B cell (primary cell): ENCODE measurements around the gene LSS. TPM values are rescaled to one million over a fixed set of nuclear protein-coding genes. Genes with fewer than 3 reads are reported as not detected.

Source experiments
- ATAC-seq: fragments of 200-7000 bp; cut with Tn5 transposase; one replicate; pipeline ENCODE4 v1.10.0; 2021; ENCODE audit warnings: low read depth, mild to moderate bottlenecking, moderate number of reproducible peaks, moderate library complexity
- CTCF ChIA-PET: fragments of 350-600 bp; sonication (Branson Sonifier 250); formaldehyde crosslinking; loops from one replicate; lab custom pipeline; 2021; ENCODE audit warnings: antibody characterized with exemption, inconsistent platforms; lab: Charles Lee
- POLR2A ChIA-PET: fragments of 350-600 bp; sonication (Branson Sonifier 250); formaldehyde crosslinking; loops from one replicate; lab custom pipeline; 2021; ENCODE audit warnings: antibody characterized with exemption; lab: Charles Lee
- DNase-seq: peaks from one replicate; pipeline ENCODE4 v3.0.0; 2013
- H2AFZ ChIP-seq: 2 replicates; pipeline ENCODE4 v1.6.1; 2012; ENCODE audit warnings: mild to moderate bottlenecking, low read depth, low read length; ENCODE audit not compliant: insufficient read depth, poor library complexity, severe bottlenecking
- H3K27ac ChIP-seq, 2 donors: 1 replicate in 1 of 2; 2 replicates in 1 of 2; pipeline ENCODE4 v1.5.1; 2012 to 2013; ENCODE audit warnings: low read length in 2 of 2, mild to moderate bottlenecking in 2 of 2, moderate library complexity in 1 of 2
- H3K27me3 ChIP-seq, 4 experiments: fragments of 200-600 bp in 1 of 4; sonication (generic) in 1 of 4; replicated peaks in 1 of 4; 1 replicate in 2 of 4; 2 replicates in 2 of 4; pipeline versions ENCODE4 v1.6.1 to v1.7.0; 2013 to 2016; ENCODE audit warnings: low read length in 3 of 4, mild to moderate bottlenecking in 2 of 4, mixed read lengths in 1 of 4, moderate library complexity in 1 of 4; ENCODE audit not compliant: insufficient read depth in 4 of 4, control insufficient read depth in 3 of 4; ENCODE audit errors: control extremely low read depth in 1 of 4
- H3K36me3 ChIP-seq, 2 experiments: replicated peaks in 1 of 2; 1 replicate in 1 of 2; 2 replicates in 1 of 2; pipeline versions ENCODE4 v1.6.1 to v1.7.1; 2013; ENCODE audit warnings: low read length in 1 of 2; ENCODE audit not compliant: insufficient read depth in 2 of 2, control insufficient read depth in 1 of 2; ENCODE audit errors: control extremely low read depth in 1 of 2, extremely low read depth in 1 of 2
- H3K4me1 ChIP-seq, 2 donors: fragments of 200-600 bp in 1 of 2; sonication (generic) in 1 of 2; 1 replicate in 1 of 2; 2 replicates in 1 of 2; pipeline versions ENCODE4 v1.5.1 to v1.6.1; 2013 to 2017; ENCODE audit warnings: low read length in 2 of 2; ENCODE audit not compliant: control insufficient read depth in 2 of 2, insufficient read depth in 2 of 2
- H3K4me2 ChIP-seq: replicated peaks from 2 replicates; pipeline ENCODE3; 2012; ENCODE audit warnings: mild to moderate bottlenecking, low read depth, low read length; ENCODE audit not compliant: poor library complexity, severe bottlenecking
- H3K4me3 ChIP-seq, 5 experiments: fragments of 200-600 bp in 1 of 5; sonication (generic) in 1 of 5; 1 replicate in 3 of 5; 2 replicates in 2 of 5; pipeline versions ENCODE4 v1.5.1 to v1.7.0; 2011 to 2016; ENCODE audit warnings: low read length in 4 of 5, mild to moderate bottlenecking in 4 of 5, low read depth in 2 of 5, control low read depth in 1 of 5, moderate library complexity in 1 of 5; ENCODE audit not compliant: insufficient read depth in 1 of 5; ENCODE audit errors: control extremely low read depth in 1 of 5, extremely low read depth in 1 of 5
- H3K79me2 ChIP-seq: fragments of 200-600 bp; sonication (generic); one replicate; pipeline ENCODE4 v1.6.0; 2016; ENCODE audit warnings: low read length; ENCODE audit not compliant: control insufficient read depth, insufficient read depth
- H3K9ac ChIP-seq: fragments of 200-600 bp; sonication (generic); 2 replicates; pipeline ENCODE4 v1.6.1; 2017; ENCODE audit warnings: mild to moderate bottlenecking, low read length, moderate library complexity
- H3K9me3 ChIP-seq, 3 donors: one replicate each; pipeline versions ENCODE4 v1.6.1 to v1.7.1; 2013; ENCODE audit warnings: low read length in 2 of 3; ENCODE audit not compliant: control insufficient read depth in 2 of 3, insufficient read depth in 1 of 3; ENCODE audit errors: control extremely low read depth in 1 of 3
- H4K20me1 ChIP-seq: 2 replicates; pipeline ENCODE4 v1.6.0; 2012; ENCODE audit warnings: mild to moderate bottlenecking, low read length; ENCODE audit not compliant: insufficient read depth, control insufficient read depth, poor library complexity, severe bottlenecking
- H3K27ac Mint-ChIP-seq: one replicate; pipeline ENCODE4 v1.8.0; 2021; ENCODE audit warnings: mixed read lengths
- H3K27me3 Mint-ChIP-seq: one replicate; pipeline ENCODE4 v1.8.0; 2021; ENCODE audit warnings: mixed read lengths
- H3K4me1 Mint-ChIP-seq: one replicate; pipeline ENCODE4 v1.8.0; 2021; ENCODE audit warnings: mixed read lengths
- H3K4me3 Mint-ChIP-seq: one replicate; pipeline ENCODE4 v1.8.0; 2021; ENCODE audit warnings: mixed read lengths
- H3K9me3 Mint-ChIP-seq: one replicate; pipeline ENCODE4 v1.8.0; 2022; ENCODE audit warnings: mixed read lengths; ENCODE audit not compliant: insufficient read depth
- EZH2 ChIP-seq: IDR thresholded peaks from 2 replicates; pipeline ENCODE4 v1.6.1; 2012; ENCODE audit warnings: borderline replicate concordance, low read depth, mild to moderate bottlenecking, moderate library complexity, low read length; ENCODE audit not compliant: insufficient read depth, poor library complexity, severe bottlenecking
- WGBS: methylation state at CpG from one replicate; pipeline ENCODE4 v1.1.5; 2013; ENCODE audit warnings: missing lambda C conversion rate; ENCODE audit not compliant: insufficient coverage; 5-methylcytosine and 5-hydroxymethylcytosine counted together
- intact Hi-C: fragments of 100-400 bp; cut with micrococcal nuclease; formaldehyde crosslinking; loops from one replicate; pipeline ENCODE4 v1.10.0; 2022
- polyA plus RNA-seq: library from polyadenylated mRNA; depleted of rRNA; stranded (reverse); fragments of >200 nt; gene quantifications from 2 replicates; pipeline ENCODE4 v1.2.3, GENCODE V29; 2012
- total RNA-seq, 2 donors: library from RNA; stranded (reverse); fragments of 120-200 nt in 1 of 2; gene quantifications; 1 replicate in 1 of 2; 2 replicates in 1 of 2; pipeline versions ENCODE4 v1.2.3 to v1.2.4, GENCODE V29; 2013 to 2022
- TF ChIP-seq, protein P1 (sequence below): fragments of 200-600 bp; IDR thresholded peaks from one replicate; pipeline ENCODE4 v1.8.0; 2022; ENCODE audit warnings: antibody characterized with exemption, mild to moderate bottlenecking

Gene LSS
- total and polyA plus RNA-seq, 2 donors (not counting 1 experiment from before 2014, with no cell fraction given), result 30.2 to 58.1 TPM

DNA sequence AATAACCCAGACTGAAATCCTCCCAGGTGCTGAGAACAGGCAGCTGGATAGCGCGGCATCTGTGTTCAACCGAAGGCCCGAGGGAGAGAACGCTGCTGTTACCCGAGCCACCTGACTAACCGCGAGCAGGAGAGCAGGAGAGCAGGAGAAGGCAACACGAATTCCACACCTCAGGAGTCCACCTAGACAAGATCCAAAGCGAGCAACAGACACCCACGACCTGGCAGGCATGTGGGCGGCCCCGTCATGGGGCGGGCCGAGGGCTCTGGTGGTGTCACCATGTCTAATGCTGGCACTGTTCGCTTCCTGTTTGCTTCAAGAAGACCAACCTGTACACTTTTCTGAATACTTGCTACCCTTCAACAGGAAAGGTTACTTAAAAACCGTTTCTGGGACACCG, 23.4 kb downstream of the LSS start:
- Mint-ChIP-seq H3K27me3 (no peaks in the 10 kb centered on the region), H3K27ac (no peak overlapping the region), H3K4me1 (no peaks in the 10 kb centered on the region), H3K4me3 (no peak overlapping the region), H3K9me3 (no peaks in the 10 kb centered on the region)
- no peaks in the 10 kb centered on the region for H3K4me1 ChIP-seq
- no peak overlapping the region for H3K9ac ChIP-seq
- H3K4me2 ChIP-seq, result no peak overlapping the region
- H3K27me3 ChIP-seq, result no peaks in the 10 kb centered on the region
- peaks cover 1 to 3% of the 10 kb centered on the region in 2 experiments for H3K36me3 ChIP-seq
- intact Hi-C loops, result no loop called here
- 93% methylated on average over 16 of the region's 18 CpGs for WGBS
- POLR2A ChIA-PET, result no interaction called here
- H3K27ac ChIP-seq, result no peak overlapping the region
- no peaks in the 10 kb centered on the region for H3K9me3 ChIP-seq
- H2AFZ ChIP-seq, result no peak overlapping the region
- H4K20me1 ChIP-seq, result no peaks in the 10 kb centered on the region
- DNase-seq, result no peak
- TF ChIP-seq, protein P1, sequence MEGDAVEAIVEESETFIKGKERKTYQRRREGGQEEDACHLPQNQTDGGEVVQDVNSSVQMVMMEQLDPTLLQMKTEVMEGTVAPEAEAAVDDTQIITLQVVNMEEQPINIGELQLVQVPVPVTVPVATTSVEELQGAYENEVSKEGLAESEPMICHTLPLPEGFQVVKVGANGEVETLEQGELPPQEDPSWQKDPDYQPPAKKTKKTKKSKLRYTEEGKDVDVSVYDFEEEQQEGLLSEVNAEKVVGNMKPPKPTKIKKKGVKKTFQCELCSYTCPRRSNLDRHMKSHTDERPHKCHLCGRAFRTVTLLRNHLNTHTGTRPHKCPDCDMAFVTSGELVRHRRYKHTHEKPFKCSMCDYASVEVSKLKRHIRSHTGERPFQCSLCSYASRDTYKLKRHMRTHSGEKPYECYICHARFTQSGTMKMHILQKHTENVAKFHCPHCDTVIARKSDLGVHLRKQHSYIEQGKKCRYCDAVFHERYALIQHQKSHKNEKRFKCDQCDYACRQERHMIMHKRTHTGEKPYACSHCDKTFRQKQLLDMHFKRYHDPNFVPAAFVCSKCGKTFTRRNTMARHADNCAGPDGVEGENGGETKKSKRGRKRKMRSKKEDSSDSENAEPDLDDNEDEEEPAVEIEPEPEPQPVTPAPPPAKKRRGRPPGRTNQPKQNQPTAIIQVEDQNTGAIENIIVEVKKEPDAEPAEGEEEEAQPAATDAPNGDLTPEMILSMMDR, result no peak
- TF ChIP-seq EZH2, result no peak
- no peaks in the 10 kb centered on the region for H3K79me2 ChIP-seq
- CTCF ChIA-PET, result no interaction called here
- no peak for ATAC-seq
- no peak overlapping the region for H3K4me3 ChIP-seq

DNA sequence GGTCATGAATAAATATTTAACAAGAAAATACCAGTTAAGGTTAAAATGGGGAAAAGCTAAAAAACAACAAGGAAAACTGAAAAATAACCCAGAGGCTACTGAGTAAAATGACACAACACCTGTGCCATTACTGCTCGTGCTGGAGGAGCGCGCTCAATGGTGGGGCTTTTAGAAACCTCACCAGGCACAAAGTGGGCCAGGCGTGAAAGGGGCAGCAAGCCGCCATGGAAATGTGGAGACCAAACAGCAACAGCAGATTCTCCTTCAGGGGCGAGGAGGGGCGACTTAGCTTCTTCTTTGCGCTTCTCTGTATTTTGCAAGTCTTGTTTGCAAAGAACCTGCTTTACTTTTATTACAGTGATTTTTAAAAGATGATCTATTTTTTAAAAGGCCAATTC, 25.4 kb downstream of the LSS start:
- peaks cover 1 to 9% of the 10 kb centered on the region in 2 experiments for H3K36me3 ChIP-seq
- no peaks in the 10 kb centered on the region for H4K20me1 ChIP-seq
- Mint-ChIP-seq H3K9me3 (no peaks in the 10 kb centered on the region), H3K27me3 (no peaks in the 10 kb centered on the region), H3K4me1 (no peaks in the 10 kb centered on the region), H3K27ac (no peak overlapping the region), H3K4me3 (no peak overlapping the region)
- no peak overlapping the region for H2AFZ ChIP-seq
- no peaks in the 10 kb centered on the region for H3K79me2 ChIP-seq
- H3K4me1 ChIP-seq, result no peaks in the 10 kb centered on the region
- no peak overlapping the region for H3K4me3 ChIP-seq
- no peak overlapping the region for H3K27ac ChIP-seq
- DNase-seq, result no peak
- no peak overlapping the region for H3K4me2 ChIP-seq
- ChIA-PET POLR2A (no interaction called here), CTCF (no interaction called here)
- ATAC-seq, result no peak
- no peak overlapping the region for H3K9ac ChIP-seq
- H3K9me3 ChIP-seq, result no peaks in the 10 kb centered on the region
- no peaks in the 10 kb centered on the region for H3K27me3 ChIP-seq
- intact Hi-C loops, result no loop called here
- TF ChIP-seq, protein P1, result no peak
- TF ChIP-seq EZH2, result no peak
- 93% methylated on average over 6 of the region's 8 CpGs for WGBS
